ENCODE data around the gene KCNIP1. TPM values are rescaled to one million over a fixed set of nuclear protein-coding genes. Genes with fewer than 3 reads are reported as not detected.
A peak's percentile ranks its signal among the peaks of the same experiment; 100 is the strongest.

Gene KCNIP1
- polyA plus RNA-seq, 2 of the 4 experiments (the other 2 are of a cell fraction) = not detected

DNA sequence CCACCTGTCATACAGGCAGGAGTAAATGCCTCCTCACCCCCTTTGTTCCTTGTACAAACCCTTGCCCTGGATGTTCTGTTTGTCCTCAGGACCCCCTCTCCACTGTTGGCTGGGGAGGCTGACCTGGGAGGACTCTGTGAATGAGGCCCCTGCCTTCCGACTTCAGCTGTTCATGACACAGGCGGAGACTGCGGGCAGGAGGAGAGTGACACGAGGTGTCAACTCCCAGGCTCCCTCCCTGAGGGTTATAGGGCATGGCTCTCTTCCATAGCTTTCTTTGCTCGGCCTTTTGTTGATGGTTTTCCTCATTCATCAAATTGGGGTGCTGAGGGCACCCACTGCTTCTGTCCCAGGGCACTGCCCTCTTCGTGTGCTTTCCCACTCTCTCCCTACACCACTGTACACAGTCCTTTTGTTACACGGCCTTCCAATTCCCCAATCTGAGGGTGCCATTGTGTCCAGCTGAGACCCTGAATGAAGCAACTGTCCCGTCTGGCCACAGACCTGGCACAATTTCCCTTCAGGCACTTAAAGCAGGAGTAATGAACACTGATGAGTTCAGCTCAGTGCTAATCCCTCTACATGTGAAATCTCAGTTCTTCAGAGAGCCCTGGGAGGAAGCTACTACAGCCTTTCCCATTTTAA is 33.8 kb downstream of the KCNIP1 start:
- POLR2A ChIA-PET = no interaction called here
- TF ChIP-seq SREBF2 (IDR thresholded peaks at IDR 0.05) (no peak), NFE2L2 (conservative IDR thresholded peaks at IDR 0.05; ENCODE audit: low read length) (no peak), NPAS2 (CRISPR knock-in tag; IDR thresholded peaks at IDR 0.05; ENCODE audit: borderline replicate concordance) (no peak), RNF2 (IDR thresholded peaks at IDR 0.05; ENCODE audit: borderline replicate concordance, low read depth) (no peak), HOXA7 (CRISPR knock-in tag; IDR thresholded peaks at IDR 0.05) (no peak), HEYL (CRISPR knock-in tag; IDR thresholded peaks at IDR 0.05) (no peak), TFCP2L1 (CRISPR knock-in tag; IDR thresholded peaks at IDR 0.05) (no peak), FOSL2 (IDR thresholded peaks at IDR 0.05) (no peak), FOSL2 (CRISPR knock-in tag; IDR thresholded peaks at IDR 0.05) (no peak), FOXS1 (CRISPR knock-in tag; IDR thresholded peaks at IDR 0.05) (no peak), RCOR1 (IDR thresholded peaks at IDR 0.05; ENCODE audit: low read depth, low read length) (no peak), POLR2AphosphoS2 (conservative IDR thresholded peaks at IDR 0.05; ENCODE audit: low read length) (no peak), ZSCAN20 (CRISPR knock-in tag; IDR thresholded peaks at IDR 0.05) (no peak)
- TF ChIP-seq, protein P1, sequence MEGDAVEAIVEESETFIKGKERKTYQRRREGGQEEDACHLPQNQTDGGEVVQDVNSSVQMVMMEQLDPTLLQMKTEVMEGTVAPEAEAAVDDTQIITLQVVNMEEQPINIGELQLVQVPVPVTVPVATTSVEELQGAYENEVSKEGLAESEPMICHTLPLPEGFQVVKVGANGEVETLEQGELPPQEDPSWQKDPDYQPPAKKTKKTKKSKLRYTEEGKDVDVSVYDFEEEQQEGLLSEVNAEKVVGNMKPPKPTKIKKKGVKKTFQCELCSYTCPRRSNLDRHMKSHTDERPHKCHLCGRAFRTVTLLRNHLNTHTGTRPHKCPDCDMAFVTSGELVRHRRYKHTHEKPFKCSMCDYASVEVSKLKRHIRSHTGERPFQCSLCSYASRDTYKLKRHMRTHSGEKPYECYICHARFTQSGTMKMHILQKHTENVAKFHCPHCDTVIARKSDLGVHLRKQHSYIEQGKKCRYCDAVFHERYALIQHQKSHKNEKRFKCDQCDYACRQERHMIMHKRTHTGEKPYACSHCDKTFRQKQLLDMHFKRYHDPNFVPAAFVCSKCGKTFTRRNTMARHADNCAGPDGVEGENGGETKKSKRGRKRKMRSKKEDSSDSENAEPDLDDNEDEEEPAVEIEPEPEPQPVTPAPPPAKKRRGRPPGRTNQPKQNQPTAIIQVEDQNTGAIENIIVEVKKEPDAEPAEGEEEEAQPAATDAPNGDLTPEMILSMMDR (IDR thresholded peaks at IDR 0.05) = no peak
- TF ChIP-seq, protein P2, sequence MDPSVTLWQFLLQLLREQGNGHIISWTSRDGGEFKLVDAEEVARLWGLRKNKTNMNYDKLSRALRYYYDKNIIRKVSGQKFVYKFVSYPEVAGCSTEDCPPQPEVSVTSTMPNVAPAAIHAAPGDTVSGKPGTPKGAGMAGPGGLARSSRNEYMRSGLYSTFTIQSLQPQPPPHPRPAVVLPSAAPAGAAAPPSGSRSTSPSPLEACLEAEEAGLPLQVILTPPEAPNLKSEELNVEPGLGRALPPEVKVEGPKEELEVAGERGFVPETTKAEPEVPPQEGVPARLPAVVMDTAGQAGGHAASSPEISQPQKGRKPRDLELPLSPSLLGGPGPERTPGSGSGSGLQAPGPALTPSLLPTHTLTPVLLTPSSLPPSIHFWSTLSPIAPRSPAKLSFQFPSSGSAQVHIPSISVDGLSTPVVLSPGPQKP (IDR thresholded peaks at IDR 0.05; ENCODE audit: low read depth, low read length) = no peak
- TF ChIP-seq, protein P3, sequence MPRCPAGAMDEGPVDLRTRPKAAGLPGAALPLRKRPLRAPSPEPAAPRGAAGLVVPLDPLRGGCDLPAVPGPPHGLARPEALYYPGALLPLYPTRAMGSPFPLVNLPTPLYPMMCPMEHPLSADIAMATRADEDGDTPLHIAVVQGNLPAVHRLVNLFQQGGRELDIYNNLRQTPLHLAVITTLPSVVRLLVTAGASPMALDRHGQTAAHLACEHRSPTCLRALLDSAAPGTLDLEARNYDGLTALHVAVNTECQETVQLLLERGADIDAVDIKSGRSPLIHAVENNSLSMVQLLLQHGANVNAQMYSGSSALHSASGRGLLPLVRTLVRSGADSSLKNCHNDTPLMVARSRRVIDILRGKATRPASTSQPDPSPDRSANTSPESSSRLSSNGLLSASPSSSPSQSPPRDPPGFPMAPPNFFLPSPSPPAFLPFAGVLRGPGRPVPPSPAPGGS (IDR thresholded peaks at IDR 0.05) = no peak
- no peak for DNase-seq (ENCODE audit: low read depth in 1 of 2, low spot score in 1 of 2)
- whole genome bisulfite sequencing (ENCODE audit: missing lambda C conversion rate) = 84% methylated on average over 8 of the region's 8 CpGs
- no peak for ATAC-seq
- Histone ChIP-seq H3K4me2 (peak overlapping the region; percentile 30; the same call in 1 of the 3 replicates), H3K4me3 (no peak overlapping the region), H3K27ac (no peak overlapping the region; a peak in 1 of 6 replicates), H3K4me1 (peaks cover 10% of the 10 kb centered on the region), H3K9me3 (no peaks in the 10 kb centered on the region)
- no peak for FAIRE-seq
- CTCF ChIA-PET = interaction anchor here (0.7 to 1.1 kb wide), 2 partner anchors 94 to 106 kb away, joined by 3 to 4 read pairs; no protein-coding TSS in a partner anchor

DNA sequence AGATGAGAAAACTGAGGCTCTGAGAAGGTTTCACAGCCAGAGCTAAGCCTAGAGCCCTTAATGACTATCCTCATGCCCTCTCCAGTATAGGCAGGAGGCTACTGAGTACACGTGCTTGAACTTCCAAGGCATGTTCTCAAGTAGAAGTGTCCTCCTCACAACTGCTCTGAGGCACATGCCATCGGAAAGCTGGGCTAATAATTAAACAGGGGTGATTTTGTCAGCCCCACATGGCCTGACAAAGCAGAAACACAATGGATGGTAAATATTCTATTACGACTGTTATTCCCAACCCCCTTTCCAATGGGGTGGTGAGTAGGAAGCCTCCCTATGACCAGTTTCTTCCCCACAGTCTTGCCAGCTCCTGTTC is 34.3 kb downstream of the KCNIP1 start:
- Histone ChIP-seq H3K9me3 (no peaks in the 10 kb centered on the region), H3K27ac (peak overlapping the region in 1 of 2 experiments; percentile 15; a peak in 1 of 6 replicates), H3K4me3 (no peak overlapping the region), H3K4me2 (peak overlapping the region; percentile 30; the same call in 2 of the 3 replicates), H3K4me1 (peaks cover 10% of the 10 kb centered on the region)
- DNase-seq (ENCODE audit: low read depth in 1 of 2, low spot score in 1 of 2) (peak in 1 of 2 experiments; percentile 19), FAIRE-seq (no peak), ATAC-seq (peak in 1 of 2 experiments; percentile 49; a peak in 3 of 6 replicates)
- WGBS (ENCODE audit: missing lambda C conversion rate) = 8% methylated on average over 3 of the region's 3 CpGs
- ChIA-PET CTCF (interaction anchor here (1.1 to 1.7 kb wide), 2 partner anchors 10 to 94 kb away, joined by 3 to 4 read pairs; no protein-coding TSS in a partner anchor), POLR2A (no interaction called here)
- no peak for TF ChIP-seq CEBPB (IDR thresholded peaks at IDR 0.05)
- no peak for TF ChIP-seq TP53 (CRISPR knock-in tag; IDR thresholded peaks at IDR 0.05)
